HEK293 (cell line): ENCODE measurements around the gene GSG1L.
A peak's percentile ranks its signal among the peaks of the same experiment; 100 is the strongest.

Experiments used
- CTCF ChIA-PET: fragments of 350-600 bp; formaldehyde crosslinking; extraction: SDS; loops from one replicate; lab custom pipeline; 2021; ENCODE audit warnings: antibody characterized with exemption; lab: Yijun Ruan, JAX
- POLR2A ChIA-PET: fragments of 300-600 bp; formaldehyde crosslinking; extraction: SDS; loops from one replicate; lab custom pipeline; 2020; ENCODE audit warnings: antibody characterized with exemption, inconsistent platforms; lab: Yijun Ruan, JAX
- H3K27ac ChIP-seq: fragments of 200-500 bp; sonication (Bioruptor generic); 2 replicates; pipeline ENCODE4 v1.5.1; 2014; ENCODE audit warnings: low read depth, low read length, control low read depth, inconsistent platforms; ENCODE audit errors: extremely low read depth
- H3K36me3 ChIP-seq, 2 experiments: fragments of 200-500 bp in 1 of 2; sonication (Bioruptor generic) in 1 of 2; 1 replicate in 1 of 2; 2 replicates in 1 of 2; pipeline ENCODE4 v1.5.1; 2014 to 2017; ENCODE audit warnings: inconsistent platforms in 2 of 2, low read length in 2 of 2; ENCODE audit not compliant: control insufficient read depth in 2 of 2, insufficient read depth in 1 of 2
- H3K4me1 ChIP-seq: fragments of 200-500 bp; sonication (Bioruptor generic); 2 replicates; pipeline ENCODE4 v1.5.1; 2014; ENCODE audit warnings: mild to moderate bottlenecking, low read length, inconsistent platforms; ENCODE audit not compliant: control insufficient read depth, insufficient read depth
- H3K4me3 ChIP-seq: 2 replicates; pipeline ENCODE4 v1.5.1; 2011; ENCODE audit warnings: low read depth, mild to moderate bottlenecking, control low read depth, low read length, moderate library complexity
- H3K9me3 ChIP-seq: fragments of 200-500 bp; sonication (Bioruptor generic); 2 replicates; pipeline ENCODE4 v1.5.1; 2014; ENCODE audit warnings: low read depth, low read length, inconsistent platforms; ENCODE audit not compliant: control insufficient read depth, insufficient read depth
- MEIS1 ChIP-seq: sonication (generic); formaldehyde crosslinking; IDR thresholded peaks from 2 replicates; pipeline ENCODE4 v1.8.1; 2022; ENCODE audit warnings: missing genetic modification reagents, mild to moderate bottlenecking, borderline replicate concordance
- SP7 ChIP-seq: fragments of 450-650 bp; formaldehyde crosslinking; IDR thresholded peaks from 2 replicates; pipeline ENCODE4 v1.5.1; 2016; ENCODE audit warnings: missing biosample characterization, missing genetic modification characterization
- ZFP37 ChIP-seq: fragments of 450-650 bp; formaldehyde crosslinking; IDR thresholded peaks from 2 replicates; pipeline ENCODE4 v1.5.1; 2016; ENCODE audit warnings: missing biosample characterization, missing genetic modification characterization
- ZIC2 ChIP-seq: fragments of 450-650 bp; formaldehyde crosslinking; IDR thresholded peaks from 2 replicates; pipeline ENCODE4 v1.5.1; 2016; ENCODE audit warnings: missing biosample characterization, missing genetic modification characterization
- ZNF16 ChIP-seq: fragments of 450-650 bp; formaldehyde crosslinking; IDR thresholded peaks from 2 replicates; pipeline ENCODE4 v1.5.1; 2016; ENCODE audit warnings: low read depth, missing biosample characterization, missing genetic modification characterization
- ZNF561 ChIP-seq: fragments of 450-650 bp; IDR thresholded peaks from 2 replicates; pipeline ENCODE4 v1.5.1; 2018; ENCODE audit warnings: missing biosample characterization, missing genetic modification characterization, borderline replicate concordance
- ZNF629 ChIP-seq: fragments of 450-650 bp; formaldehyde crosslinking; IDR thresholded peaks from 2 replicates; pipeline ENCODE4 v1.5.1; 2017; ENCODE audit warnings: missing biosample characterization, missing genetic modification characterization
- ZNF639 ChIP-seq: fragments of 450-650 bp; formaldehyde crosslinking; IDR thresholded peaks from 2 replicates; pipeline ENCODE4 v1.5.1; 2016; ENCODE audit warnings: missing biosample characterization, missing genetic modification characterization
- ZNF670 ChIP-seq: fragments of 450-650 bp; formaldehyde crosslinking; IDR thresholded peaks from 2 replicates; pipeline ENCODE4 v1.5.1; 2016; ENCODE audit warnings: missing biosample characterization, missing genetic modification characterization, low read depth
- ZNF768 ChIP-seq: fragments of 450-650 bp; formaldehyde crosslinking; IDR thresholded peaks from 2 replicates; pipeline ENCODE4 v1.5.1; 2018; ENCODE audit warnings: missing biosample characterization, mild to moderate bottlenecking, missing genetic modification characterization
- TF ChIP-seq, protein P1 (sequence below): fragments of 450-650 bp; formaldehyde crosslinking; IDR thresholded peaks from 2 replicates; pipeline ENCODE4 v1.5.1; 2017; ENCODE audit warnings: missing biosample characterization, missing genetic modification characterization
- TF ChIP-seq, protein P2 (sequence below): fragments of 450-650 bp; formaldehyde crosslinking; IDR thresholded peaks from 2 replicates; pipeline ENCODE4 v1.5.1; 2016; ENCODE audit warnings: missing biosample characterization, missing genetic modification characterization, borderline replicate concordance

GSG1L gene

DNA sequence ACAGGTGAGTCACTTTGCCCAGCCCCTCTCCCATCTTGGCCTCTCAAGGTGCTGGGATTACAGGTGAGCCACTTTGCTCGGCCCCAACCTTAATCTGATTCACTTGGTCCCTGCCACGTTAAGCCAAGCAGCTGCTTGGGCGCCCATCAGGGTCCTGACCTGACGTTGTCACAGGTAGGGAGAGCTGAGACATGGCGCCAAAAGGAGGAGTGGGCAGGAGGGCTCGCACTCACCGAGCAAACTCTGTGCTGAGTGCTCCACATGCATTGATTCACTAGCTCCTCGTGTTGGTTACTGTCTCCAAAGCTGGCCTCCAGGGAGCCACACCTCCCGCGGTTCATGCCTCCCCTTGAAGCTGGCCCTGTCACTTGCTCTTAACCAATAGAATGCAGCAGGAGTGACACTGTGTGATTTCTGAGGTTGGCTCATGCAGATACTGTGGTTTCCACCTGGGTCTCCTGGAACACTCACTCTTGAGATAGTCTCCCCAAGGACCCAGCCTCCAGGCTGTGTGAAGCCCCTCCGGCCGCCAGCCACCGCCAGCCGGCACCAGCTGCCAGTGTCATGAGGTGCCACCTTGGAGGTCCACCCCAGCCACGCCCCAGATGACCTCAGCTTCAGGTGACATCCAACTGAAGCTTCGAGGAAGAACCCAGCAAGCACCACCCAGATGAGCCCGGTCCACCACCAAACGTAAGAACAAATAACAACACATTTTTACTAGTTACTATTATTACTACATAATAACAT, 223.0 kb downstream of the GSG1L start:
- ChIA-PET POLR2A (no interaction called here), CTCF (interaction anchor here (1.1 kb wide), 2 partner anchors 11 to 18 kb away, joined by 3 read pairs; no protein-coding TSS in a partner anchor)
- H3K4me3 ChIP-seq: no peak overlapping the region
- H3K27ac ChIP-seq: no peak overlapping the region
- H3K36me3 ChIP-seq: no peaks in the 10 kb centered on the region
- H3K9me3 ChIP-seq: no peaks in the 10 kb centered on the region
- H3K4me1 ChIP-seq: no peaks in the 10 kb centered on the region
- TF ChIP-seq ZIC2 (peak; percentile 71), ZFP37 (tag by site-specific recombination) (no peak)

DNA sequence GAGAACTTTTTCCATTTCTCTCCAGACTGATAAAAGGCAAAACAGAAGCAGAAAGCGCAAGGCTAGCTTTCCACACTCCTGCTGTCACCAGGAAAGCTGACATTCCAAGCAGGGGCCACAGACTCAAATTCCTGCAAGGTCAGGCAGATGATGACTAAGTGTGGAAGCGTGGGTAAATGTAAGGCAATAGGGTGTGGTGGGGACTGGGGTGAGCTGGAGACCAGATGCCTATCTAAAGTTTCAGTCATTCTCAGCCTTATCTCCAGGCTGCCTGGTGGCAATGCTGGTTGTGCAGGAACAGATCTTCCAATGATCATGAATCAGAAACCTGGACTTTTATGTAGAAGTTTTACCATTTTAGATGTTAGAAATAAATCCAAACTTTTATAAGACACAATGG, 224.1 kb downstream of the GSG1L start:
- CTCF ChIA-PET: no interaction called here
- Histone ChIP-seq H3K4me1 (no peaks in the 10 kb centered on the region), H3K27ac (no peak overlapping the region), H3K36me3 (no peaks in the 10 kb centered on the region), H3K4me3 (no peak overlapping the region), H3K9me3 (no peaks in the 10 kb centered on the region)
- POLR2A ChIA-PET: no interaction called here
- TF ChIP-seq MEIS1 (no peak), ZNF16 (tag by site-specific recombination) (no peak), ZFP37 (tag by site-specific recombination) (no peak), ZNF768 (tag by site-specific recombination) (no peak), SP7 (no peak), ZNF629 (no peak), ZNF639 (tag by site-specific recombination) (no peak)
- TF ChIP-seq, protein P1, sequence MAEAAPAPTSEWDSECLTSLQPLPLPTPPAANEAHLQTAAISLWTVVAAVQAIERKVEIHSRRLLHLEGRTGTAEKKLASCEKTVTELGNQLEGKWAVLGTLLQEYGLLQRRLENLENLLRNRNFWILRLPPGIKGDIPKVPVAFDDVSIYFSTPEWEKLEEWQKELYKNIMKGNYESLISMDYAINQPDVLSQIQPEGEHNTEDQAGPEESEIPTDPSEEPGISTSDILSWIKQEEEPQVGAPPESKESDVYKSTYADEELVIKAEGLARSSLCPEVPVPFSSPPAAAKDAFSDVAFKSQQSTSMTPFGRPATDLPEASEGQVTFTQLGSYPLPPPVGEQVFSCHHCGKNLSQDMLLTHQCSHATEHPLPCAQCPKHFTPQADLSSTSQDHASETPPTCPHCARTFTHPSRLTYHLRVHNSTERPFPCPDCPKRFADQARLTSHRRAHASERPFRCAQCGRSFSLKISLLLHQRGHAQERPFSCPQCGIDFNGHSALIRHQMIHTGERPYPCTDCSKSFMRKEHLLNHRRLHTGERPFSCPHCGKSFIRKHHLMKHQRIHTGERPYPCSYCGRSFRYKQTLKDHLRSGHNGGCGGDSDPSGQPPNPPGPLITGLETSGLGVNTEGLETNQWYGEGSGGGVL (tag by site-specific recombination): no peak
- TF ChIP-seq, protein P2, sequence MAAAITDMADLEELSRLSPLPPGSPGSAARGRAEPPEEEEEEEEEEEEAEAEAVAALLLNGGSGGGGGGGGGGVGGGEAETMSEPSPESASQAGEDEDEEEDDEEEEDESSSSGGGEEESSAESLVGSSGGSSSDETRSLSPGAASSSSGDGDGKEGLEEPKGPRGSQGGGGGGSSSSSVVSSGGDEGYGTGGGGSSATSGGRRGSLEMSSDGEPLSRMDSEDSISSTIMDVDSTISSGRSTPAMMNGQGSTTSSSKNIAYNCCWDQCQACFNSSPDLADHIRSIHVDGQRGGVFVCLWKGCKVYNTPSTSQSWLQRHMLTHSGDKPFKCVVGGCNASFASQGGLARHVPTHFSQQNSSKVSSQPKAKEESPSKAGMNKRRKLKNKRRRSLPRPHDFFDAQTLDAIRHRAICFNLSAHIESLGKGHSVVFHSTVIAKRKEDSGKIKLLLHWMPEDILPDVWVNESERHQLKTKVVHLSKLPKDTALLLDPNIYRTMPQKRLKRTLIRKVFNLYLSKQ (tag by site-specific recombination): no peak

GRCh38 chr16:27838536-27839175, 224.9 kb downstream of the GSG1L start:
- Histone ChIP-seq H3K36me3 (no peaks in the 10 kb centered on the region), H3K4me1 (no peaks in the 10 kb centered on the region), H3K4me3 (no peak overlapping the region), H3K9me3 (no peaks in the 10 kb centered on the region), H3K27ac (no peak overlapping the region)
- TF ChIP-seq ZNF670 (tag by site-specific recombination): no peak
- TF ChIP-seq ZIC2: peak; percentile 59; the same call in 1 of the 2 replicates
- TF ChIP-seq ZNF561 (tag by site-specific recombination): no peak
- ChIA-PET CTCF (no interaction called here), POLR2A (no interaction called here)
